ENCODE measurements around the gene MAGI2.

The MAGI2 gene

DNA sequence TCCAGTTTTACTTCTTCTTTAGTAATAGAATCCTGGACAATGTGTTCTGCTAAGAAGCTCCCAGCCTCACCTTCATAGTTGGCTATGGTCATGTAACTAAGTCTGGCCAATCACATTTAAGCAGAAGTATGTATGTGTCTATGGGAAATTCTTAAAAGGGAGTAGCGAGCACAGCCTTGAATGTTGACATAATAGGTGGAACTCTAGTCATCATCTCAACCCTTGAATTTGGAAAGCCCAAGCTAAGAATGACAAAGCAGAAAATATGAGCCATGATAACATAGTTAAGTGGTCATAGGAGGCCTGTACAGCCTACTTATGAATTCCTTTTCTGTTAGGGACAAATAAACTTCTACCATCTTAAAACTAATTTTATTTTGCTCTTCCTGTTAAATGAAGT lies 134.1 kb downstream of the MAGI2 start:
- no peak for DNase-seq (ENCODE audit: low read depth, low spot score)

DNA sequence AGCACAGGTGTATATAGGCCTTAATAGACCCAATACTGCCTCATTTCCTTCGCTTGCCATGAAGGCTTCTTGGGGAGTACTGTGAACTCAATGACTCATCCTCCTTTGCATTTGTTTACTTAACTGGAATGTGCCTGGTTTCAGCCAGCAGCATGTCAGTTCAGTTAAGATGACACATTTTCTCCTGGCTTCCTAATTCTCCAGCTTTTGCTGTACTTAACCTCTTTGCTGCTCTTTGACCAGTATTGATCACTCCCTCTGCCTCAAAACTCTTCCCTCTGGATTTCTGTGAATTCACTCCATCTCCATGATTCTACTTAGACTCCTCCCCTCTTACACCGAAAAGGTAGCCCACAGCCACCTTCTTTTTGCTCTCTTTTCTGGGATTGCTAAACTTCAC lies 135.7 kb downstream of the MAGI2 start:
- peak; percentile 75 for DNase-seq (ENCODE audit: low read depth, low spot score)
- H3K27ac ChIP-seq, result peak overlapping the region; percentile 41

More for the DNA sequence above, 134.1 kb downstream of the MAGI2 start:
- peak overlapping the region; percentile 28 for H3K27ac ChIP-seq

DNA sequence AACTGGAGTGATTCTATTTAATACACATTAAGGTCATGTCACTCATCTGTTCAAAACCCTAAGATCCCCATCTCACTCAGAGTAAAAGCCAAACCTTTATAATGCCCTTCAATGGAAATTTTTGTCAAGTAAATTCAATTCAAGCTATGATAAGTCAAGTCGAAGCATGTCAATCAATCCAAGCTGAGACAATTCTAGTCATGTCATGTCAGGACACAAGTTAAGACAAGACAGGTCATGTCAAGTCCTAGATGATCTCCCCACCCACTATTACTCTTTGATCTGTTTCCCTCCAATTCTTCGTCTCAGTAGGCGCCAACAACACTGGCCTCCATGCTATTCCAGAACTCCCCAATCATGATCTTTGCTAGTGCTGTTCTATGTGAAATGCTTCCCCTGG lies 141.4 kb downstream of the MAGI2 start:
- no peak overlapping the region for H3K27ac ChIP-seq
- DNase-seq (ENCODE audit: low read depth, low spot score), result no peak

DNA sequence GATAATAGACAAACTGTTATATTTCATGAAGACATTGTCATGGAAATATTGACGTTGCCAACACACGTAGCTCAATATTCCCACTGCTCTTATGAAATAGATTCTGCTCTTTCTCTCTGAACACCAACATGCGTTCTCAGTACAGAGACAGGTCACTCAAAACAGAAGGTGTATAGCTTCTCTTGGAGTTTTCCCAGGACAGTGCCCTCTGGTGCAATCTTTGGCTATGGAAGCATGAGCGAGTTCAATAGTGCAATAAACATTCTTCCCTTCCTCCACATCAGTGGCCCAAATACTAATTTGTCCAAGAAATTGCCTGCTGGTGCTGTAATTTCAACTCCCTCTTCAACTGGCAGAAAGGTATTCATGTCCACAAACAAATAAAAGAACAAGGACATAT lies 145.3 kb downstream of the MAGI2 start:
- DNase-seq (ENCODE audit: low read depth, low spot score), result no peak
- no peak overlapping the region for H3K27ac ChIP-seq

DNA sequence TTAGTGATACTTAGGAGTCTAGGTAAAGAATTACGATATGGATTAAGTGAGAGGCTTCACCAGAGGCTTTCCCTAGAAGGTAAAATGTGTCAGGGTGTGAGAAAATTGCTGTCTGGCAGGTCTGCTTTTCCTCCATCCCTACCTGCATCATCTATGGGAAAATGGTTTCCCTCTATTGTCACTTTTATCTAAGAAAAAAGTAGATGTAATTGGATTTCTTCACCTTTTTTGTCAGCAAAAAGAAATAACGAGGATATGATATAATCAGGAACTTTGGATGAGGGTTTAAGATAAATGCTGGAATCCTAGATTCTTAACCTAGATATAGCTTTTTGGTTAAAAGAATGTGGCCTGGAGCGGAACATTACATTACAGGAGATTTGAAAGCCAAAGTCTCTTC lies 146.1 kb downstream of the MAGI2 start:
- no peak for DNase-seq (ENCODE audit: low read depth, low spot score)

DNA sequence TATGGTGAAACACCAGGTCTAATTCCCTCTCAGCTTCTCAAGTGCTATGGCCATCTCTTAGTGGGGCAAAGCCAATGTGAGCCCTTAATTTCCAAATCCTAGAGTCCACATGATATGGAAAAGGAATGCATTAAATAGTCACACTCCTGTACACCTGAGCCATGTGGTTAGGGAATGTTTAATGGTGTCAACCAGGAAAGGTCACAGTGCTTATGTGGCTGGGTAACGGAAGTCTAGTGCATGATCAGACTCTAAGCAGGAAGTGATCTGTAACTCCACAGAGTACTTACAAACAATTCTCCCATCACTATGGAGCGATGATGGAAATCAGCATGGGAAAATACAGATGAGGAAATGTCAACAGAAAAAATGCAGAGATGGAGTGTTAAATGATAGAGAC lies 148.8 kb downstream of the MAGI2 start:
- DNase-seq (ENCODE audit: low read depth, low spot score), result no peak
- H3K27ac ChIP-seq, result no peak overlapping the region

More for the DNA sequence above, 146.1 kb downstream of the MAGI2 start:
- no peak overlapping the region for H3K27ac ChIP-seq

DNA sequence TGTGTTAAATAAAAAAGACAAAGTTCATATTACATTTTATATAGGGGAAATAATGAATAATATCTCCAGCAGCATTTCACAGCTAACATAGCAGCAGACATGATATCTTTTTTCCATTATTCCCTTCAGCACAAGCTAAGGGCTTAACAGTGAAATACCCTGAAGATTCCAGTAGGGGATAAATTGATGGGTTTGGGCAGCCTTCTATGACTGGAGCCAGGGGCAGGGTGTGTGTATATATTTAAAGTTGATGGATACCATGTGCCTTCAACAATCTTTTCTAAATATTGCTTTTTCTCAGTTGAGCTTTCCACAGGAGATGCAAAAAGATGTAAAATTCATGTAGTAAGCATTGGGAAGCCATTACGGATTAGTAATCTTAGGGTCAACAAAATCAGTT lies 151.2 kb downstream of the MAGI2 start:
- no peak overlapping the region for H3K27ac ChIP-seq
- no peak for DNase-seq (ENCODE audit: low read depth, low spot score)

DNA sequence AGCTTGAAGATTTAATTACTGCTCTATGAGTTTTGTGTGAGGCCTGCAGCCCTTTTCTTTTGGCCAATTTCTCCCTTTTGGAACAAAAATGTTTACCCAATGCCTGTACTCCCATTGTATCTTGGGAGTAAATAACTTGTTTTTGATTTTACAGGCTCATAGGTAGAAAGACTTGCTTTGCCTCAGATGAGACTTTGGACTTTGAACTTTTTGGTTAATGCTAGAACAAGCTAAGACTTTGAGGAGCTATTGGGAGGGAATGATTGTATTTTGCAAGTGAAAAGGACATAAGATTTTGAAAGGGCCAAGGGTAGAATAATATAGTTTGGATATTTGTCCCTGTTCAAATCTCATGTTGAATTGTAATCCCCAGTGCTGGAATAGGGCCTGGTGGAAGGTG lies 152.0 kb downstream of the MAGI2 start:
- H3K27ac ChIP-seq, result no peak overlapping the region
- DNase-seq (ENCODE audit: low read depth, low spot score), result no peak

DNA sequence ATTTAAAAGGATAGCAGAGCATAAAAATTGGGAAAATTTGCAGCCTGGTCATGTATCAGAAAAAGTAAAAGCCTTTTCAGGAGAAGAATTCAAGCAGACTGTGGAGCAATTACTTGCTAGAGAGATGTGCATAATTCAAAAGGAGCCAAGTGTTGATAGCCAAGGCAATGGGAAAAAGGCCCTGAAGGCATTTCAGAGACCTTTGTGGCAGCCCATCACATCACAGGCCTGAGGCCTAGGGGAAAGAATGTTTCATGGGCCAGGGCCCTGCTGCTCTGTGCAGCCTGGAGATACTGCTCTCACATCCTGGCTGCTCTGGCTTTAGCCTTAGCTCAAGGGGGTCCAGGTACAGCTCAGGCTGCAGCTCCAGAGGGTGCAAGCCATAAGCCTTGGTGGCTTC lies 152.9 kb downstream of the MAGI2 start:
- H3K27ac ChIP-seq, result no peak overlapping the region
- DNase-seq (ENCODE audit: low read depth, low spot score), result no peak

DNA sequence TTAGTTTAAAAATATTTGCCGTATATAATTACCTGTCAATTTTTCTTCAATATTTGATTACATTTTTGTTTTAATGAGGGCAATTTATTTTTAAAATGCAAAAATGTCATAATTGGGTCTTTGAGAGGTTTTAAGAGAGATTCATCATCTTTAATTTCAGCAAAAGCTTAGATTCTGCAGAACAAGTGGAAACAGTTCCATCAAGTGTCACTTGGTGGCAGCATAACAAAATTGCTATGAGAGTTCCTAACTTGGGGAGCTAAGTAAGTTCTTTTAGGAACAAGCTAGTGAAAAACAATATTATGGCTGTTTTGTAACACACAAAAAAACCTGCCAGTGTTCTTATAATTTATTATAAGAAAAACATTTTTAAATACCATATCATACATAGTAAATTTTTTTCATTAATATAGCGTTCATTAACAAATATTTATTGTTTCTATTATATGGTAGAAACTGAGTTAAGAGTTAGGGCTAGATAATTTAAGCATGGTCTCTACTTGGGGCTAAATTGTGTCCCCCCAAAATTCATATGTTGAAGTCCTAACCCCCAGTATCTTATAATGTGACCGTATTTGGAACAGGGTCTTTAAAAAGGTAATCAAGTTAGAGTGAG lies 155.2 kb downstream of the MAGI2 start:
- no peak for DNase-seq (ENCODE audit: low read depth, low spot score)

DNA sequence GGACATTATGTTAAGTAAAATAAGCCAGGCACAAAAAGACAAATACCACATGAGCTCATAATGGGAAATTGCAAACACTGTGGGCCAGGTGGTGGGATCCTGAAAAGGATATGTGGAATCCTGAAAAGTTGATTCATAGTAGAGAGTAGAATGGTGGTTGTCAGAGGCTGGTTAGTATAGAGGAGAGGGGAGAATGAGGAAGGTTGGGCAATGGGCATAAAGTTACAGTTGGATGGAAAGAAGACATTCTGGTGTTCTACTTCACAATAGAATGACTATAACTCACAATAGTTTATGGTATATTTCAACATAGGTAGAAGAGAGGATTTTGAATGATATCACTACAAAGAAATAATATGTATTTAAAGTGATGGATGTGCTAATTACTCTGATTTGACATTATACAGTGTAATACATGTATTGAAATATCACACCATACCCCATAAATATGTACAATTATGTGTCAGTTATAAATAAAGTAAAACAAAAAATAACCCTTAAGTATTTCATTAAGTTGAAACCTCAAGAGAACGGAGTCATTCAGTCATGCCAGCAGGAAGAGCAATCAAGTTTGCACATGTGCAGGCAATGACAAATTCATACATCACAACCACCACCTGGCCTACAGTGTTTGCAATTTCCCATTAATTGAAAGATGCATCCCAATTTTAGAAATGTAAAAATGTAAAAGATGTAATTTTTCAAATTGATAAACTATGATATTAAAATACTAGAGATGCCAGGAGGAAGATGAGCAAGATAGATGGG lies 156.7 kb downstream of the MAGI2 start:
- H3K27ac ChIP-seq, result peak overlapping the region; percentile 90
- no peak for DNase-seq (ENCODE audit: low read depth, low spot score)

More for the DNA sequence above, 155.2 kb downstream of the MAGI2 start:
- H3K27ac ChIP-seq, result peak overlapping the region; percentile 90

DNA sequence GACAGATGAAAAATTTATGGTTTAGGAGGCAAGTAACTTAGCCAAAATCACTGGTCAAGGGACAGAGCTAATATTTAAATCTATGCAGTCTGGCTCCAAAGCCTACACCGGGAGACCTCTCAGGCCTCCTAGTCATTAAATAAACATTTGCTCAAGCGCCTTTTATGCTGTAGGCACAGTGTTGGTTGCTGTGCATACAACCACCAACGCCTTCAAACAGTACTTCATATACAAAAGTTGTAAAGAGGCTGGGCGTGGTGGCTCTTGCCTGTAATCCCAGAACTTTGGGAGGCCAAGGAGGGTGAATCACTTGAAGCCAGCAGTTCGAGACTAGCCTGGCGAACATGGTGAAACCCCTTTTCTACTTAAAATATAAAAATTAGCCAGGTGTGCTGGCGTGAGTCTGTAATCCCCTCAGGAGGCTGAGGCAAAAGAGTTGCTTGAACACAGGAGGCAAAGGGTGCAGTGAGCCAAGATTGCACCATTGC lies 159.8 kb downstream of the MAGI2 start:
- DNase-seq (ENCODE audit: low read depth, low spot score), result peak; percentile 84

DNA sequence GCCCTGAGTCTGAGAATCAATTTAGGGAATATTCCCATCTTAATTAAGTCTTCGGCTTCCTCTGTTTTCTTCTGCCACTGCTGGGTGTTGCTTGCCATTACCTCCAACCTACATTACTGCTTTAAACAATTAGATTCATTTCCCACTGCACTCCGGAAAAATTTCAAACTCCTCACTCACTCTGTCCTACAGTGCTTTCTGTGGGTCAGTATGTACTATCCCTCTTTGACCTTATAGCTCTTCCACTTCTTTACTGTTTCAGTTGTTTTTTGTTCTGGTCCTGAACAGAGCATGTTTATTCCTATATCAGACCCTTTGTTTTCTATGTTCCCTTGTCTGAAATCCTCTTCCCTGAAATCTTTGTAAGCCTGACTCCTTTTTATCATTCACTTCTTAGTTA lies 160.6 kb downstream of the MAGI2 start:
- DNase-seq (ENCODE audit: low read depth, low spot score), result no peak
- peak overlapping the region; percentile 79 for H3K27ac ChIP-seq

More for the DNA sequence above, 159.8 kb downstream of the MAGI2 start:
- H3K27ac ChIP-seq, result peak overlapping the region; percentile 79

DNA sequence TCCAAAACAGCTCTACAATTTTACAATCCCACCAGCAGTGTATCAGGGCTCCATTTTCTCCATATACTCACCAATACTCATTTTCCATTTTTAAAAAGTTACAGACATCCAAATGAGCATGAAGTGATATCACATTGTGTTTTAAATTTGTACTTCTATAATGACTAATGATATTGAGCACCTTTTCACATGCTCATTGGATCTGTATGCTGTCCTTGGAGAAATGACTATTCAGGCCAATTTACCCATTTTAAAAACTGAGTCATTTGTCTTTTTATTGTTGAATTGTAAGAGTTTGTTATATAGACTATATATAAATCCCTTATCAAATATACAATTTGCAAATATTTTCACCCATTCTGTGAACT lies 162.0 kb downstream of the MAGI2 start:
- no peak for DNase-seq (ENCODE audit: low read depth, low spot score)
- H3K27ac ChIP-seq, result peak overlapping the region; percentile 79

DNA sequence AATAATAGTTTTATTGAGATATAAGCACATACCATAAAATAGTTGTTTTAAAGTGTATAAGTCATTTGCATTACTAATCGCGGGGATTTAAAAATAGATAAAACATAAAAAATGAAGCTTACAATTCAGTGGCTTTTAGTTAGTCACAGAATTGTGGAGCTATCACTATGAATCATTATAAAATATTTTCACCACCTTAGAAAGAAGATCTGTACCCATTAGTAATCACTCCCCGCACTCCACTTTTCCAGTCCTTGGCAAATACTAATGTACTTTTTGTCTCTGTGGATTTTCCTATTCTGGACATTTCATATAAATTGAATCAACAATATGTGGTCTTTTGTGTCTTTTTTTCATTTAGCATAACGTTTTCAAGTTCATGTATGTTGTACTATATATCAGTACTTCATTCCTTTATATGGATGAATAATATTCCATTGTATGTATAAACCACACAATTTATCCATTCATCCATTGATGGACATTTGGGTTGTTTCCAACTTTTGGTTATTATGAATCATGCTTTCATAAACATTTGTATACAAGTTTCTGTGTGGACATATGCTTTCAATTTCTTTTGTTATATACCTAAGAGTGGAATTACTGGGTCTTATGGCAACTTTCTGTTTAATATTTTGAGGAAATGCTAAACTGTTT lies 162.5 kb downstream of the MAGI2 start:
- H3K27ac ChIP-seq, result peak overlapping the region; percentile 79
- DNase-seq (ENCODE audit: low read depth, low spot score), result peak; percentile 69

DNA sequence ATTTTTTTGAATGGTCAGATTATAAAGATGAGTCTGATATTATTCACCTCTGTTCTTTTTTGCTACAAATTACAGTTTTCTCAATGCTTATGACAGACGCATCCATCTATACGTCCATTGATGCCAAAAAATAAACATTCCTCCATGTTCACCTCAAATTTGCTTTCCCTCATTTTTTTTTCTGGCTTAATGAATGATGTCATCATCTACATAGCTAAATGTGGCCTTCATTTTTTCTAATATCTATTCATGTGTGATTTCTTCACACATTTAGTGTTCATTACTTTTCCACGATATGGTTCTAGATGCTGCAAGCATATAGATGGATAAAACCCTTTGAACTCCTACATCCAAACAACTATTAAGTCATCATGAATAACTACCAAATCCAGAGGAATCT lies 163.1 kb downstream of the MAGI2 start:
- H3K27ac ChIP-seq, result peak overlapping the region; percentile 79
- DNase-seq (ENCODE audit: low read depth, low spot score), result no peak

DNA sequence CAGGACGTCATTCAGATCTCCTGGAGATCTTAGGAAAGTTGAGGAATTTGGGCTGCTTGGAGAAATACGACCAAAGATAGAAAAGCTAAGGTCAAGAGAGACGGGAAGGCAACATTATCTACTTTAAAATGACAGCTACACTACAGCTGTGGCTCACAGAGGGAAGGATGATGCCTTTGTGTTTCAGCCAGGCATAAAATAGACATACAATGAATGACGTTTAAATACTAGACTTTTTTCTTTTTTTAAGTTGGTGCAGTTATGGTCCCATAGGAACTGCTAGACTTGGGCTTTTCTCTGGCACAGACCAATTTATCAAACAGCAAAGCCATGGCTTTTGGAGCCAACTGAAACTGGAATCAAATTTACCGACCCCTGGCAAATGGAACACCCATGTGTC lies 164.8 kb downstream of the MAGI2 start:
- H3K27ac ChIP-seq, result no peak overlapping the region
- DNase-seq (ENCODE audit: low read depth, low spot score), result no peak

DNA sequence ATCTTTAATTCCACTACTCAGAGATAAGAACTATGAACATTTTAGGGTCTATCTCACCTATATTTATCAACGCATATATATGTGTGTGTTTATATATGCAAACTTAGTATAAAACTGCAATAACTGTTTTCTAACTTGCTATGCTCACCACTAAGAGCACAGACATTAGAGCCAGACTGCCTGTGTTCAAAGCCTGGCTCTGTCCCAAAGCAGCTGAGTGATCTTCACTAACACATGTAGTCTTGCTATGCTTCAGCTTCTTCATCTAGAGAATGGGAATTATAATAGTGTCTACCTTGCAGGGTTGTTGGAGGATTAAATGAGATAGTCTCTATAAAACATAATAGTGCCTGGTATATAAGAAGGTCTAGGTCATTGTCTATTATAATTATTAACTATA lies 165.5 kb downstream of the MAGI2 start:
- DNase-seq (ENCODE audit: low read depth, low spot score), result no peak
- H3K27ac ChIP-seq, result no peak overlapping the region

DNA sequence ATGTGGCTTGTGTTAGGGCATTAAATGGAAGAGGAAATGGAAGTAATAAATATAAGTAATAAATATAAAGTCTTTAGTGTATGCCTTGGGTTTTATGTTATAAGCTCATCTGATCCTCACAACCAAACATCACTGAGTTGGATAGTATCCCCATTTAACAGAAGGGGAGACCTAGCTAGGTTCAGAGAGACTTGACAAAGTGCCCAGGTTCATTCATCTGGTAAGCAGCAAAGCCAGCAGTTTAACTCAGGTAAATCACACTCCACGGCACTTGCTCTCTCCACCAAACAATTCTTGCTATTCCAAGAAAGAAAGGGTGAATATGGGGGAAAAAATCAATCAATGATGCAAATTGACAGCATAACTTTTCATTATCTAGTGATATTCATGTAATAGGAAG lies 167.3 kb downstream of the MAGI2 start:
- DNase-seq (ENCODE audit: low read depth, low spot score), result no peak
- H3K27ac ChIP-seq, result no peak overlapping the region

DNA sequence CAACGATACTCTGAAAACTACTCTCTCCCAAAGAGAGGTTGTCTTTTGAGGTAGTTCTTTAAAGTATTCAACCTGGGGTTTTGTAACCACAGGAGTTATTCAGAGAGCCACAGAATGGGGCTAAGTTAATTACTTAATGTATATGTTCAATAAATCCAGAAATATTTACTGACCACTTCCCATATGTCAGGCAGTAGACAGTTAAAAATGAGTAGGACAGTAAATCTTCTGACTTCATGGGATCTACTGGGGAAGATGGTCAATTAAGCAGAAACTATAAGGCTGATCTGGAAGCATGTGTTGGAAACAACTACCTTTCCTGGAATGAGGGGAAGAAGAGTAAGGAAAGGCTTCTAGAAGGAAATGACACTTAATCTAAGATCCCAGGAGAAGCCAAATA lies 167.7 kb downstream of the MAGI2 start:
- DNase-seq (ENCODE audit: low read depth, low spot score), result no peak
- no peak overlapping the region for H3K27ac ChIP-seq

DNA sequence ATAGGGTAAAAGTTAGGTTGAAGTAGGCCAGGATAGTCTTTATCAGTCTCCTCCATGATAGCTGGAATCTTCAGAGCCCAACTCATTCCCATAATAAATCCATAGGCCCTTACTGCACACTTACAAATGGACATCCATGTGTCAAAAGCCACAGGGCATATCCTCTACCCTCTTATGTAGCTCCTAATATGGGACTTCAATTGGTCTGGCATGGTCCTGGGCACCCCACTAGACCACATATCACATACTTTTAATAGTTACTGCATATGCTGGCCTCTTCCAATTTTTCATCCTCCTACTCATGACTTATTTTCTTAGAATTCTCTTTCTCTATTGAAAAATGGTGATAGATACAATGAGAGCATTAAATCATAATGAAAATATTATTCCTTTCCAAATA lies 169.3 kb downstream of the MAGI2 start:
- H3K27ac ChIP-seq, result peak overlapping the region; percentile 74
- no peak for DNase-seq (ENCODE audit: low read depth, low spot score)

Data from epithelial cell of prostate (primary cell).